ENCODE data around the gene CNDP2.

Gene CNDP2

GRCh38 chr18:74571895-74572680 is 75.9 kb downstream of the CNDP2 start:
- DNase-seq (ENCODE audit: low read depth), result no peak

- no peak for DNase-seq (ENCODE audit: low read depth)
Measured at GRCh38 chr18:74573053-74573452, 76.9 kb downstream of the CNDP2 start.
